Left ventricle myocardium inferior (tissue), 1 donor: ENCODE results near the gene STK32C. TPM values are rescaled to one million over a fixed set of nuclear protein-coding genes. Genes with fewer than 3 reads are reported as not detected.
"Not testable (repeated sequence)": the region's sequence is repeated elsewhere in the genome, so short reads cannot be mapped to it uniquely, and the experiment has no call there.

Source experiments
- DNase-seq: peaks from one replicate; pipeline ENCODE4 v3.0.0-alpha.2; 2020
- H3K27ac ChIP-seq: fragments of 200-600 bp; replicated peaks from 2 replicates; pipeline ENCODE4 v1.8.0; 2021
- H3K27me3 ChIP-seq: fragments of 200-600 bp; 2 replicates; pipeline ENCODE4 v1.8.0; 2021; ENCODE audit warnings: low read depth
- H3K36me3 ChIP-seq: fragments of 200-600 bp; 2 replicates; pipeline ENCODE4 v1.8.0; 2021
- H3K4me1 ChIP-seq: fragments of 200-600 bp; 2 replicates; pipeline ENCODE4 v1.8.0; 2021
- H3K4me3 ChIP-seq: fragments of 200-600 bp; 2 replicates; pipeline ENCODE4 v1.8.0; 2021; ENCODE audit warnings: mild to moderate bottlenecking, moderate library complexity
- H3K9me3 ChIP-seq: fragments of 200-600 bp; replicated peaks from 2 replicates; pipeline ENCODE4 v1.8.0; 2021
- CTCF ChIP-seq: fragments of 200-600 bp; IDR thresholded peaks from 2 replicates; pipeline ENCODE4 v1.8.0; 2021; ENCODE audit warnings: antibody characterized with exemption, mild to moderate bottlenecking, borderline replicate concordance
- intact Hi-C: fragments of 100-400 bp; cut with micrococcal nuclease; formaldehyde crosslinking; loops from one replicate; pipeline ENCODE4 v1.11.0; 2022
- total RNA-seq: library from RNA; stranded (reverse); fragmentation: NEBNext Ultra II Directional; extraction: Animal tissue kit (Norgen Biotek cat#: 25700); gene quantifications from one replicate; pipeline ENCODE4 v1.2.1, GENCODE V29; 2021
- donor health status: DM: no; HTN: yes; CAD: no; lungs with severe emphysema.

The STK32C gene
- total RNA-seq, 1 donor from 2014 or later = 4.4 TPM

GRCh38 chr10:132321726-132322125, 14.0 kb upstream of the STK32C start:
- Histone ChIP-seq H3K4me1 (peaks cover 6% of the 10 kb centered on the region), H3K4me3 (no peak overlapping the region), H3K27ac (no peak overlapping the region), H3K9me3 (no peaks in the 10 kb centered on the region), H3K36me3 (no peaks in the 10 kb centered on the region), H3K27me3 (no peaks in the 10 kb centered on the region)
- TF ChIP-seq CTCF = no peak
- no peak for DNase-seq
- intact Hi-C loops = no loop called here

DNA sequence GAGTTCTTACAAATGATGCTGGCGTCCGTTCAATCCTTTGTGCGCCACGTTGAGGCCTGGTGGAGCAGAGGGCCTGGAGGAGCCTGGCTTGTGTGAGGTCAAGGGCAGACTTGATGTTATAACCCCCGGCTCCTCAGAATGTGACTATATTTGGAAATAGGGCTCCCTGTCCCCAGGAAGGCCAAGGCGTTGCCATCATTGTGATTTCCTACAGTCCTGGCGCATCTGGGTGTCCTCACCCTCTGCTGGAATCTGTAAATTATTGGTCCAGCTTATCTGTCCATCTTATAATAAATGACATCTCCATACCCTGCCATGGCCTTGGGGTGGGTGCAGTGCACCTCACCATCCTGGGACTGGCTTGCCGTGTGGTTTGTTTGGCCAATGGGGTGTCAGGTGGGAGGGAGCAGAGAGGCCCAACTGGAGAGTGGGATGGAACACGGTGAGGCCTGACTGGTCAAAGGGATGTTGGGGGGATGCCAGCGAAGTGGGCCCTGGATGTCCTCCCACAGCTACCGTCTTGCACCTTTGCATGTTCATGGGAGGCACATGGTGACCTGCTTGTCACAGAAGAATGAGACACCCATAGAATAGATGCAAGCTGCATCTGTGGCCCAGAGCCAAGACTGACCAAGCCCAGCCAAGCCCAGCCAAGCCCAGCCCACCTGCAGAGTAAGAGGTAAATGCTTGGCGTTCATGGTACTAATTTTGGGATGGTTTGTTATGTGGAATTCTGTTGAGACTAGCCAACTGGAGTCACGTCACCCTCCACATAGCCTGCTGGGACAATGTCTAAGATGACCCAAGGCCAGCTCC, 13.1 kb upstream of the STK32C start:
- TF ChIP-seq CTCF = no peak
- H3K4me3 ChIP-seq = no peak overlapping the region
- intact Hi-C loops = no loop called here

GRCh38 chr10:132319853-132320653, 12.3 kb upstream of the STK32C start:
- Histone ChIP-seq H3K36me3 (no peaks in the 10 kb centered on the region), H3K4me1 (peaks cover 6% of the 10 kb centered on the region), H3K27ac (no peak overlapping the region), H3K27me3 (no peaks in the 10 kb centered on the region), H3K9me3 (no peaks in the 10 kb centered on the region), H3K4me3 (no peak overlapping the region)
- intact Hi-C loops = no loop called here
- DNase-seq = no peak
- no peak for TF ChIP-seq CTCF

More for the DNA sequence above, 13.1 kb upstream of the STK32C start:
- DNase-seq = no peak
- Histone ChIP-seq H3K4me1 (peaks cover 6% of the 10 kb centered on the region), H3K27me3 (no peaks in the 10 kb centered on the region), H3K27ac (no peak overlapping the region), H3K9me3 (no peaks in the 10 kb centered on the region), H3K36me3 (no peaks in the 10 kb centered on the region)

DNA sequence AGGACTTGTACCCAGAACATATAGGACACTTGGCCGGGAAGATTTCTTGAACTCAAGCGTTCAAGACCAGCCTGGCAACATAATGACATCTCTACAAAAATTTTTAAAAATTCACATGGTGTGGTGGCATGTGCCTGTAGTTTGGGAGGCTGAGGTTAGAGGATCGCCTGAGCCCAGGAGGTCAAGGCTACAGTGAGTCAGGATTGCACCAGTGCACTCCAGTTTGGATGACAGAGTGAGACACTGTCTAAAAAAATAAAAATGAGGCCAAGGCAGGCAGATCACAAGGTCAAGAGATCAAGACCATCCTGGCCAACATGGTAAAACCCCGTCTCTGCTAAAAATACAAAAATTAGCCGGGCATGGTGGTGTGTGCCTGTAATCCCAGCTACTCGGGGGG, 9.7 kb upstream of the STK32C start:
- H3K36me3 ChIP-seq, intact Hi-C loops, H3K4me3 ChIP-seq, H3K9me3 ChIP-seq, H3K27ac ChIP-seq, H3K4me1 ChIP-seq, DNase-seq, H3K27me3 ChIP-seq: not testable (repeated sequence)

- H3K27ac ChIP-seq = no peak overlapping the region
- no peak for DNase-seq
Observed at GRCh38 chr10:132316133-132316532, 8.4 kb upstream of the STK32C start.

GRCh38 chr10:132314881-132315280, 7.1 kb upstream of the STK32C start:
- H3K4me1 ChIP-seq, intact Hi-C loops, DNase-seq, H3K4me3 ChIP-seq, H3K36me3 ChIP-seq, H3K27ac ChIP-seq, H3K9me3 ChIP-seq, H3K27me3 ChIP-seq: not testable (repeated sequence)

More at GRCh38 chr10:132316133-132316532, 8.4 kb upstream of the STK32C start:
- Histone ChIP-seq H3K27me3 (no peaks in the 10 kb centered on the region), H3K4me3 (no peak overlapping the region), H3K9me3 (peaks cover 9% of the 10 kb centered on the region), H3K4me1 (no peaks in the 10 kb centered on the region), H3K36me3 (no peaks in the 10 kb centered on the region)
- TF ChIP-seq CTCF = no peak
- intact Hi-C loops = no loop called here
